IMR-90 (cell line): ENCODE results near the gene SNED1. TPM values are rescaled to one million over a fixed set of nuclear protein-coding genes. Genes with fewer than 3 reads are reported as not detected.

ENCODE experiments used
- ATAC-seq: fragments of 200-7000 bp; cut with Tn5 transposase; 2 replicates; pipeline ENCODE4 v1.9.1; 2020; ENCODE audit warnings: low read depth, mild to moderate bottlenecking, moderate library complexity
- BruUV-seq: library from RNA; stranded (reverse); fragments of 400-500 nt; replicated peaks from 2 replicates; lab custom pipeline; 2021; lab: Mats Ljungman, UMichigan
- CTCF ChIA-PET: fragments of 300-600 bp; formaldehyde crosslinking; extraction: SDS; loops from one replicate; lab custom pipeline; 2021; ENCODE audit warnings: antibody characterized with exemption; lab: Yijun Ruan, JAX
- POLR2A ChIA-PET: fragments of 300-600 bp; sonication (Branson Sonifier 250); formaldehyde crosslinking; loops from one replicate; lab custom pipeline; 2022; ENCODE audit warnings: antibody characterized with exemption; ENCODE audit not compliant: unreplicated experiment; lab: Charles Lee
- DNase-seq: peaks from one replicate; pipeline ENCODE4 v3.0.0; 2013
- H2AFZ ChIP-seq: replicated peaks from 2 replicates; pipeline ENCODE3; 2013; ENCODE audit warnings: low read length, mild to moderate bottlenecking; ENCODE audit not compliant: poor library complexity
- H2AK5ac ChIP-seq: 2 replicates; pipeline ENCODE4 v1.6.1; 2013; ENCODE audit warnings: low read depth, low read length, inconsistent platforms
- H2AK9ac ChIP-seq: replicated peaks from 2 replicates; pipeline ENCODE3; 2013; ENCODE audit warnings: mild to moderate bottlenecking, low read depth, low read length, moderate library complexity; ENCODE audit not compliant: poor library complexity
- H2BK120ac ChIP-seq: 2 replicates; pipeline ENCODE4 v1.6.1; 2013; ENCODE audit warnings: low read depth, low read length, inconsistent platforms
- H2BK15ac ChIP-seq: 3 replicates; pipeline ENCODE4 v1.6.1; 2013; ENCODE audit warnings: low read depth, low read length, inconsistent platforms
- H2BK20ac ChIP-seq: 2 replicates; pipeline ENCODE4 v1.6.1; 2013; ENCODE audit warnings: low read depth, mild to moderate bottlenecking, inconsistent platforms, low read length, moderate library complexity
- H2BK5ac ChIP-seq: 2 replicates; pipeline ENCODE4 v1.6.1; 2013; ENCODE audit warnings: mild to moderate bottlenecking, low read depth, low read length, inconsistent platforms; ENCODE audit not compliant: poor library complexity, severe bottlenecking
- H3K14ac ChIP-seq: replicated peaks from 2 replicates; pipeline ENCODE4 v1.6.1; 2013; ENCODE audit warnings: low read depth, low read length, inconsistent platforms
- H3K18ac ChIP-seq: 2 replicates; pipeline ENCODE4 v1.6.1; 2013; ENCODE audit warnings: low read depth, low read length, control low read depth
- H3K23ac ChIP-seq: 2 replicates; pipeline ENCODE4 v1.6.1; 2013; ENCODE audit warnings: low read depth, low read length, inconsistent platforms
- H3K27ac ChIP-seq: 2 replicates; pipeline ENCODE4 v1.5.1; 2013; ENCODE audit warnings: mild to moderate bottlenecking, control low read depth, low read length; ENCODE audit not compliant: insufficient read depth
- H3K27me3 ChIP-seq: 2 replicates; pipeline ENCODE4 v1.6.1; 2013; ENCODE audit warnings: low read length; ENCODE audit not compliant: control insufficient read depth, insufficient read depth
- H3K36me3 ChIP-seq: 2 replicates; pipeline ENCODE4 v1.6.1; 2013; ENCODE audit warnings: low read length, mixed read lengths; ENCODE audit not compliant: control insufficient read depth, insufficient read depth
- H3K4ac ChIP-seq: 2 replicates; pipeline ENCODE4 v1.6.1; 2013; ENCODE audit warnings: low read depth, low read length, inconsistent platforms
- H3K4me1 ChIP-seq: 2 replicates; pipeline ENCODE4 v1.6.1; 2013; ENCODE audit warnings: low read length, mixed read lengths; ENCODE audit not compliant: control insufficient read depth, insufficient read depth
- H3K4me2 ChIP-seq: 2 replicates; pipeline ENCODE4 v1.6.1; 2013; ENCODE audit warnings: low read depth, mild to moderate bottlenecking, control low read depth, low read length, moderate library complexity
- H3K4me3 ChIP-seq: 2 replicates; pipeline ENCODE4 v1.5.1; 2013; ENCODE audit warnings: low read depth, mild to moderate bottlenecking, control low read depth, low read length, moderate library complexity; ENCODE audit not compliant: insufficient read depth
- H3K56ac ChIP-seq: 2 replicates; pipeline ENCODE4 v1.6.1; 2013; ENCODE audit warnings: low read length, inconsistent platforms; ENCODE audit not compliant: insufficient read depth; ENCODE audit errors: extremely low read depth
- H3K79me1 ChIP-seq, 2 experiments: 2 replicates each; pipeline ENCODE4 v1.6.1; 2013; ENCODE audit warnings: low read length in 2 of 2, inconsistent platforms in 1 of 2, low read depth in 1 of 2
- H3K9ac ChIP-seq: 2 replicates; pipeline ENCODE4 v1.6.1; 2013; ENCODE audit warnings: low read depth, low read length, control low read depth
- H3K9me1 ChIP-seq: 2 replicates; pipeline ENCODE4 v1.6.1; 2013; ENCODE audit warnings: low read length, inconsistent platforms; ENCODE audit not compliant: insufficient read depth
- H3K9me3 ChIP-seq: 2 replicates; pipeline ENCODE4 v1.6.1; 2013; ENCODE audit warnings: low read length; ENCODE audit not compliant: control insufficient read depth, insufficient read depth
- H4K20me1 ChIP-seq: 2 replicates; pipeline ENCODE4 v1.6.1; 2013; ENCODE audit warnings: low read length, inconsistent platforms; ENCODE audit not compliant: insufficient read depth
- H4K5ac ChIP-seq: 2 replicates; pipeline ENCODE4 v1.6.1; 2013; ENCODE audit warnings: mild to moderate bottlenecking, low read depth, low read length, control low read depth
- H4K8ac ChIP-seq, 2 experiments: 2 replicates each; pipeline ENCODE4 v1.6.1; 2013; ENCODE audit warnings: low read depth in 2 of 2, low read length in 2 of 2, control low read depth in 1 of 2, inconsistent platforms in 1 of 2
- H4K91ac ChIP-seq: 2 replicates; pipeline ENCODE4 v1.6.1; 2013; ENCODE audit warnings: low read depth, low read length, inconsistent platforms; ENCODE audit not compliant: insufficient read depth
- MXI1 ChIP-seq: IDR thresholded peaks from 2 replicates; pipeline ENCODE4 v1.6.1; 2012; ENCODE audit warnings: low read depth, mild to moderate bottlenecking, low read length, moderate library complexity, borderline replicate concordance
- WGBS, 2 experiments: methylation state at CpG; one replicate each; pipeline versions ENCODE4 v1.1.5 to v1.1.7; 2013; ENCODE audit warnings: missing lambda C conversion rate in 2 of 2; ENCODE audit not compliant: insufficient read length in 1 of 2; ENCODE audit errors: extremely low coverage in 2 of 2; 5-methylcytosine and 5-hydroxymethylcytosine counted together
- dilution Hi-C: fragments of 300-500 bp; cut with HindIII; formaldehyde crosslinking; loops from one replicate; pipeline ENCODE4 v1.14.3; 2018; ENCODE audit warnings: low sequenced_read_pairs; ENCODE audit not compliant: unreplicated experiment
- in situ Hi-C: fragments of 300-500 bp; cut with MboI; formaldehyde crosslinking; loops from 3 replicates; pipeline ENCODE4 v1.14.3; 2019; ENCODE audit warnings: low sequenced_read_pairs, inconsistent platforms, mixed read lengths
- intact Hi-C: fragments of 100-400 bp; cut with micrococcal nuclease; formaldehyde crosslinking; loops from 2 replicates; pipeline ENCODE4 v1.10.0; 2022
- polyA plus RNA-seq, 3 experiments: library from polyadenylated mRNA; depleted of rRNA; stranded (reverse); fragments of >200 nt; gene quantifications; 2 replicates each; pipeline ENCODE4 v1.2.3, GENCODE V29; 2012; ENCODE audit warnings: low replicate concordance in 1 of 3
- total RNA-seq: library from RNA; depleted of rRNA; stranded (reverse); fragments of >200 nt; gene quantifications from 2 replicates; pipeline ENCODE4 v1.2.3, GENCODE V29; 2012
- TF ChIP-seq, protein P1 (sequence below): conservative IDR thresholded peaks from 2 replicates; pipeline ENCODE4 v1.5.1; 2012; ENCODE audit warnings: mild to moderate bottlenecking, low read depth, low read length, improper control_type of control experiment

The SNED1 gene
- total and polyA plus RNA-seq, 2 of the 4 experiments (the other 2 are of a cell fraction) = 1.1 to 3.4 TPM

- no TSS peak for BruUV-seq
- Histone ChIP-seq H2BK120ac (no peak overlapping the region), H3K14ac (no peak overlapping the region), H2AK5ac (no peak overlapping the region), H2BK20ac (no peak overlapping the region), H3K36me3 (peaks cover 18% of the 10 kb centered on the region; the same call in 1 of the 2 replicates), H3K79me1 (no peaks in the 10 kb centered on the region), H4K5ac (no peak overlapping the region), H3K4ac (no peak overlapping the region), H3K4me2 (no peak overlapping the region), H4K91ac (no peak overlapping the region), H3K9me1 (no peaks in the 10 kb centered on the region), H3K9ac (no peak overlapping the region), H2AK9ac (no peak overlapping the region), H2BK15ac (no peak overlapping the region), H3K27me3 (no peaks in the 10 kb centered on the region), H3K4me3 (no peak overlapping the region), H2AFZ (no peak overlapping the region), H3K4me1 (no peaks in the 10 kb centered on the region), H2BK5ac (no peak overlapping the region), H4K8ac (no peak overlapping the region), H3K27ac (no peak overlapping the region), H4K20me1 (no peaks in the 10 kb centered on the region), H3K23ac (no peak overlapping the region), H3K18ac (no peak overlapping the region), H3K56ac (no peak overlapping the region), H3K9me3 (no peaks in the 10 kb centered on the region)
- dilution Hi-C loops (no loop called here), in situ Hi-C loops (no loop called here), intact Hi-C loops (loop anchor here (5.0 kb wide), 1 partner anchor 152 kb away; no protein-coding TSS in a partner anchor)
- ATAC-seq (no peak), DNase-seq (no peak)
- no peak for TF ChIP-seq MXI1
- TF ChIP-seq, protein P1, sequence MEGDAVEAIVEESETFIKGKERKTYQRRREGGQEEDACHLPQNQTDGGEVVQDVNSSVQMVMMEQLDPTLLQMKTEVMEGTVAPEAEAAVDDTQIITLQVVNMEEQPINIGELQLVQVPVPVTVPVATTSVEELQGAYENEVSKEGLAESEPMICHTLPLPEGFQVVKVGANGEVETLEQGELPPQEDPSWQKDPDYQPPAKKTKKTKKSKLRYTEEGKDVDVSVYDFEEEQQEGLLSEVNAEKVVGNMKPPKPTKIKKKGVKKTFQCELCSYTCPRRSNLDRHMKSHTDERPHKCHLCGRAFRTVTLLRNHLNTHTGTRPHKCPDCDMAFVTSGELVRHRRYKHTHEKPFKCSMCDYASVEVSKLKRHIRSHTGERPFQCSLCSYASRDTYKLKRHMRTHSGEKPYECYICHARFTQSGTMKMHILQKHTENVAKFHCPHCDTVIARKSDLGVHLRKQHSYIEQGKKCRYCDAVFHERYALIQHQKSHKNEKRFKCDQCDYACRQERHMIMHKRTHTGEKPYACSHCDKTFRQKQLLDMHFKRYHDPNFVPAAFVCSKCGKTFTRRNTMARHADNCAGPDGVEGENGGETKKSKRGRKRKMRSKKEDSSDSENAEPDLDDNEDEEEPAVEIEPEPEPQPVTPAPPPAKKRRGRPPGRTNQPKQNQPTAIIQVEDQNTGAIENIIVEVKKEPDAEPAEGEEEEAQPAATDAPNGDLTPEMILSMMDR = no peak
- ChIA-PET POLR2A (no interaction called here), CTCF (no interaction called here)
- WGBS, 2 experiments = 40% methylated on average over 13 of the region's 32 CpGs; no CpG with 5 or more reads in 1 of the 2 experiments
These were observed 65.8 kb downstream of the SNED1 start for GRCh38 chr2:241064008-241064801.
